HFF-Myc (cell line): ENCODE results near the gene PTPRE.

Experiments used
- DNase-seq: peaks from one replicate; pipeline ENCODE4 v3.0.0-alpha.2; 2011; ENCODE audit warnings: low read depth; ENCODE audit errors: extremely low read depth
- H3K4me3 ChIP-seq: replicated peaks from 2 replicates; pipeline ENCODE4 v1.5.1; 2011; ENCODE audit warnings: low read depth, mild to moderate bottlenecking, control low read depth, low read length
- CTCF ChIP-seq: IDR thresholded peaks from 2 replicates; pipeline ENCODE4 v1.5.1; 2012; ENCODE audit warnings: mild to moderate bottlenecking, low read depth, low read length, control low read depth; ENCODE audit errors: missing control alignments

The PTPRE gene

GRCh38 chr10:128027306-128027705, 120.4 kb downstream of the PTPRE start:
- DNase-seq: no peak
- TF ChIP-seq CTCF: no peak
- H3K4me3 ChIP-seq: no peak overlapping the region

GRCh38 chr10:128027822-128028507, 121.1 kb downstream of the PTPRE start:
- no peak for DNase-seq
- no peak overlapping the region for H3K4me3 ChIP-seq
- no peak for TF ChIP-seq CTCF

- DNase-seq: no peak
- no peak for TF ChIP-seq CTCF
- no peak overlapping the region for H3K4me3 ChIP-seq
These were observed 121.8 kb downstream of the PTPRE start for GRCh38 chr10:128028508-128029289.

- no peak for TF ChIP-seq CTCF
- DNase-seq: no peak
- no peak overlapping the region for H3K4me3 ChIP-seq
These were observed 122.4 kb downstream of the PTPRE start for GRCh38 chr10:128029290-128029651.

GRCh38 chr10:128029731-128030369, 122.9 kb downstream of the PTPRE start:
- DNase-seq: no peak
- H3K4me3 ChIP-seq: no peak overlapping the region
- TF ChIP-seq CTCF: no peak

- DNase-seq: no peak
- no peak for TF ChIP-seq CTCF
- no peak overlapping the region for H3K4me3 ChIP-seq
These were observed 123.7 kb downstream of the PTPRE start for GRCh38 chr10:128030498-128031072.
